GM13977 (cell line): ENCODE data around the gene SPIN2A.
"Not testable (repeated sequence)": the region's sequence is repeated elsewhere in the genome, so short reads cannot be mapped to it uniquely, and the experiment has no call there.

Source experiments
- DNase-seq: peaks from one replicate; pipeline ENCODE4 v3.0.0; 2012; ENCODE audit warnings: low spot score
- CTCF ChIP-seq: IDR thresholded peaks from 2 replicates; pipeline ENCODE4 v1.5.1; 2012; ENCODE audit warnings: mild to moderate bottlenecking, control low read depth; ENCODE audit not compliant: insufficient read depth; ENCODE audit errors: extremely low read depth, missing control alignments
- in situ Hi-C: fragments of 300-500 bp; cut with MboI; formaldehyde crosslinking; loops from one replicate; pipeline ENCODE4 v1.12.0; 2022; ENCODE audit warnings: low sequenced_read_pairs, low pct_unique_long_range_greater_than_20kb, mixed read lengths, inconsistent platforms; ENCODE audit not compliant: unreplicated experiment

SPIN2A gene

GRCh38 chrX:57121162-57121755 lies 15.9 kb downstream of the SPIN2A start, which contains the start of gene SPIN2B:
Gene SPIN2B, minus strand, starts transcription at chrX:57121548.
- DNase-seq, result peak; percentile 84
- no peak for TF ChIP-seq CTCF
- in situ Hi-C loops, result no loop called here

GRCh38 chrX:57120619-57121161 lies 16.5 kb downstream of the SPIN2A start:
- DNase-seq, in situ Hi-C loops: not testable (repeated sequence)

- in situ Hi-C loops, result no loop called here
- no peak for TF ChIP-seq CTCF
- DNase-seq, result no peak
Measured at GRCh38 chrX:57119416-57119815, 17.8 kb downstream of the SPIN2A start.

GRCh38 chrX:57117566-57117965 lies 19.6 kb downstream of the SPIN2A start:
- DNase-seq, in situ Hi-C loops: not testable (repeated sequence)

GRCh38 chrX:57104921-57105398 lies 32.2 kb downstream of the SPIN2A start:
- no peak for DNase-seq
- in situ Hi-C loops, result no loop called here
- no peak for TF ChIP-seq CTCF

GRCh38 chrX:57104406-57104805 lies 32.8 kb downstream of the SPIN2A start:
- in situ Hi-C loops, result no loop called here
- no peak for DNase-seq
- TF ChIP-seq CTCF, result no peak

- no peak for TF ChIP-seq CTCF
- no peak for DNase-seq
- in situ Hi-C loops, result no loop called here
Measured at GRCh38 chrX:57103489-57103888, 33.7 kb downstream of the SPIN2A start.

GRCh38 chrX:57102918-57103317 lies 34.3 kb downstream of the SPIN2A start:
- DNase-seq, in situ Hi-C loops: not testable (repeated sequence)
